VCaP (cell line): ENCODE results near the gene SMYD3.

Experiments used
- H3K27ac ChIP-seq: fragments of 450-650 bp; 2 replicates; pipeline ENCODE4 v1.5.1; 2017
- TF ChIP-seq, protein P1 (sequence below): fragments of 450-650 bp; conservative IDR thresholded peaks from 2 replicates; pipeline ENCODE4 v1.5.1; 2017; ENCODE audit warnings: mild to moderate bottlenecking, moderate library complexity

SMYD3 gene

GRCh38 chr1:246295968-246296367, 211.1 kb downstream of the SMYD3 start:
- TF ChIP-seq, protein P1, sequence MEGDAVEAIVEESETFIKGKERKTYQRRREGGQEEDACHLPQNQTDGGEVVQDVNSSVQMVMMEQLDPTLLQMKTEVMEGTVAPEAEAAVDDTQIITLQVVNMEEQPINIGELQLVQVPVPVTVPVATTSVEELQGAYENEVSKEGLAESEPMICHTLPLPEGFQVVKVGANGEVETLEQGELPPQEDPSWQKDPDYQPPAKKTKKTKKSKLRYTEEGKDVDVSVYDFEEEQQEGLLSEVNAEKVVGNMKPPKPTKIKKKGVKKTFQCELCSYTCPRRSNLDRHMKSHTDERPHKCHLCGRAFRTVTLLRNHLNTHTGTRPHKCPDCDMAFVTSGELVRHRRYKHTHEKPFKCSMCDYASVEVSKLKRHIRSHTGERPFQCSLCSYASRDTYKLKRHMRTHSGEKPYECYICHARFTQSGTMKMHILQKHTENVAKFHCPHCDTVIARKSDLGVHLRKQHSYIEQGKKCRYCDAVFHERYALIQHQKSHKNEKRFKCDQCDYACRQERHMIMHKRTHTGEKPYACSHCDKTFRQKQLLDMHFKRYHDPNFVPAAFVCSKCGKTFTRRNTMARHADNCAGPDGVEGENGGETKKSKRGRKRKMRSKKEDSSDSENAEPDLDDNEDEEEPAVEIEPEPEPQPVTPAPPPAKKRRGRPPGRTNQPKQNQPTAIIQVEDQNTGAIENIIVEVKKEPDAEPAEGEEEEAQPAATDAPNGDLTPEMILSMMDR: no peak
- H3K27ac ChIP-seq: no peak overlapping the region; the same call in 1 of the 2 replicates

DNA sequence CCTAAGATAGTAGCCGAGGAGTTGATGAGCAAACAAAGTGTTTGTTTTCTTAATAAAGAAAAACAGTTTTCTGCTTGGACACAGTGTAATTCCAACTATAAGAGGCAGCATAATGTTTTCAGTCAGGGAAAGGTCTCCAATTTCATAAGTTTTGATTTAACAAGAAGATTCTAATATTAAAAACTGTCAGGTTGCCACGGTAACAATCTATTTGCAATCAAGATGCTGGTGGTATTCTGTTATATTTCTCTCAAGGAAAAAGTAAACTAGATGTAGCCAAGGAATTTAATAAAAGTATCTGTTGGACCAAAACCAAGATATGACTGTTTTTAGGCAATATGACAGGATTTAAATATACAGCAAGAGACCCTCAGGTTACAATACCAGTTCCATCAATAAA, 211.7 kb downstream of the SMYD3 start:
- TF ChIP-seq, protein P1: no peak
- H3K27ac ChIP-seq: no peak overlapping the region

GRCh38 chr1:246294263-246294662, 212.8 kb downstream of the SMYD3 start:
- no peak overlapping the region for H3K27ac ChIP-seq
- TF ChIP-seq, protein P1: no peak

GRCh38 chr1:246293366-246294121, 213.5 kb downstream of the SMYD3 start:
- TF ChIP-seq, protein P1: no peak

DNA sequence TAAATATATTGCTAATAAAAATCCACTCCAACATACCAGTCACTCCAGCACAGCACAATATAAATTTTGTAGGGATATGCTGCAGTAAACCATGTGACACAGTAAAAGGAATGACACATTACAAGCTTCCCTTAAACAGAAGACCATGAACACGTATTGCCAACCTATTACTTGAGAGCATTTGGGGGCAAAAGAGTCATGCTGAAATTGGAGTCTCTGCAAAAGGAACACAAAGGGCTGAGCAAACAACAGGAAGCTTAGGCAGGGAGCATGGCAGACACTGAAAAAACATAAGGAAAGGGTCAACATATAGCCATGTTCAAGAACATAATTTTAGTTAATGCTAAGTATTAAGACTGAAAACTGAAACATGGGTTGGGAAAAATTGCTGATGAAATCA, 214.5 kb downstream of the SMYD3 start:
- TF ChIP-seq, protein P1: no peak
- H3K27ac ChIP-seq: no peak overlapping the region

More at GRCh38 chr1:246293366-246294121, 213.5 kb downstream of the SMYD3 start:
- no peak overlapping the region for H3K27ac ChIP-seq

- no peak overlapping the region for H3K27ac ChIP-seq
- TF ChIP-seq, protein P1: no peak
Measured at GRCh38 chr1:246291127-246291526, 216.0 kb downstream of the SMYD3 start.

DNA sequence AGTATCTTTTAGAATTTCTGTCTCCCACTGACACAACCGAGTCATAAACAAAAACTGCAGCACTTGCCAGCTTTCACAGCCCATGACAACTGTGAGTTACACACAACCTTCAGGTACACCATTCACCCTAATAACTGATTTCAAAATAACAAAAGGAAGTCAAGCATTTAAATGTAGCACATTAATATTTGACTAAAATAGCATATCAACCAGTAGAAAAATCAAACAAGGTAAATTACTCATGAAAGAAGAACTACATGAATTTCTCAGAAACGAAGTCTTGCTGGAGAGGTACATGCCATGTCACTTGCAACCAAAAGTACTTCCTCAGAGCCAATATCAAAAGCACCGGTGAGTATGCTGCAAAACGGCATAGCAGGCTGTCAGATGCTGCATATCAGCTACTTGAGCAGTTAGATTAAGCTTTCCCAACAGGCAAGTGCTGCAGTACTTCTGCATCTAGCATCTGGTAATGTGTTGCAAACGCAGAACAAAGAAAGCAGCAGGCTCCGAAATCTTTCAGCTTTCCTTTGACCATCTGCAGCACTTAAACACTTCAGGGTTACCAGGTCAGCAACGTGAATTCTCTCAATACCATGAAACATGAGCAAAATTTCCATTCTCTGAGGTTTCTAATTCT, 223.2 kb downstream of the SMYD3 start:
- TF ChIP-seq, protein P1: no peak
- peak overlapping the region; percentile 83 for H3K27ac ChIP-seq
